Measurements from ENCODE around the gene ZPBP. TPM values are rescaled to one million over a fixed set of nuclear protein-coding genes. Genes with fewer than 3 reads are reported as not detected.

ZPBP gene
- total and polyA plus RNA-seq, 4 donors: 0.05 to 0.17 (median 0.14) TPM; not detected in 1

DNA sequence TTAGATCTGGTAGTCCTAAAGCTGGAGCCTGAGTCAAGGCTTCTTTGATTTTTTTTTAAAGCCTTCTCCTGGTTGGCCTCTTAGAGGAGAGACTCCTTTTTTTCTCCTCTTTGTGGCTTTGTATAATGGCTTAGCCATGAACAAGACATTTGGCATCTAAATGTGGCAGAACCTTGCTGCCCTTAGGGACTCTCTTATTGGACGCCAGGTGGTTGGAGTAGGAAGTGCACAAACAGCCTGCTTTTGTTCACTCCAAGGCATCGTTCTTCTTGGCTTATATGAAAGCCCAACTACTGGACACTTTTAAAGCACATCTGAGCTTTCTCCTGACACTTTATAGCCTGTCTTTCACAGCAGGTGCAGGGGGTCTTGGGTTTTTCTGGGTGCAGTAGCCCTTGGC lies 25.0 kb downstream of the ZPBP start:
- Histone ChIP-seq H3K4me1 (ENCODE audit: control insufficient read depth in 4 of 4, insufficient read depth in 4 of 4, low read length in 3 of 4) (peaks cover 0 to 17% (median 9%) of the 10 kb centered on the region in 4 donors), H3K9me3 (ENCODE audit: control insufficient read depth in 4 of 4, low read length in 3 of 4) (no peaks in the 10 kb centered on the region), H3K9ac (ENCODE audit: low read depth in 1 of 2, low read length in 2 of 2) (peak overlapping the region in 1 of 2 donors; percentile 18), H3K4me3 (ENCODE audit: low read depth in 1 of 3, low read length in 3 of 3) (no peak overlapping the region), H3K36me3 (ENCODE audit: control insufficient read depth in 4 of 4, insufficient read depth in 3 of 4, low read depth in 1 of 4, low read length in 3 of 4) (no peaks in the 10 kb centered on the region), H3K27ac (ENCODE audit: low read depth in 1 of 2, low read length in 2 of 2) (no peak overlapping the region), H3K27me3 (ENCODE audit: control insufficient read depth in 4 of 4, insufficient read depth in 4 of 4, low read length in 3 of 4) (no peaks in the 10 kb centered on the region)
- no peak for DNase-seq (ENCODE audit: low spot score)
- TF ChIP-seq HNF4G (IDR thresholded peaks at IDR 0.05) (no peak), SP1 (IDR thresholded peaks at IDR 0.05) (no peak), FOXA1 (IDR thresholded peaks at IDR 0.05) (no peak), JUND (IDR thresholded peaks at IDR 0.05) (no peak), FOXA2 (IDR thresholded peaks at IDR 0.05) (no peak), NR2F2 (IDR thresholded peaks at IDR 0.05) (no peak), HNF4A (conservative IDR thresholded peaks at IDR 0.05) (no peak), RAD21 (IDR thresholded peaks at IDR 0.05) (peak in 1 of 2 donors; percentile 7)
- TF ChIP-seq, protein P1, sequence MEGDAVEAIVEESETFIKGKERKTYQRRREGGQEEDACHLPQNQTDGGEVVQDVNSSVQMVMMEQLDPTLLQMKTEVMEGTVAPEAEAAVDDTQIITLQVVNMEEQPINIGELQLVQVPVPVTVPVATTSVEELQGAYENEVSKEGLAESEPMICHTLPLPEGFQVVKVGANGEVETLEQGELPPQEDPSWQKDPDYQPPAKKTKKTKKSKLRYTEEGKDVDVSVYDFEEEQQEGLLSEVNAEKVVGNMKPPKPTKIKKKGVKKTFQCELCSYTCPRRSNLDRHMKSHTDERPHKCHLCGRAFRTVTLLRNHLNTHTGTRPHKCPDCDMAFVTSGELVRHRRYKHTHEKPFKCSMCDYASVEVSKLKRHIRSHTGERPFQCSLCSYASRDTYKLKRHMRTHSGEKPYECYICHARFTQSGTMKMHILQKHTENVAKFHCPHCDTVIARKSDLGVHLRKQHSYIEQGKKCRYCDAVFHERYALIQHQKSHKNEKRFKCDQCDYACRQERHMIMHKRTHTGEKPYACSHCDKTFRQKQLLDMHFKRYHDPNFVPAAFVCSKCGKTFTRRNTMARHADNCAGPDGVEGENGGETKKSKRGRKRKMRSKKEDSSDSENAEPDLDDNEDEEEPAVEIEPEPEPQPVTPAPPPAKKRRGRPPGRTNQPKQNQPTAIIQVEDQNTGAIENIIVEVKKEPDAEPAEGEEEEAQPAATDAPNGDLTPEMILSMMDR (IDR thresholded peaks at IDR 0.05; ENCODE audit: low read depth, low read length, missing input control): peak; percentile 46
- WGBS: 19% methylated on average over 2 of the region's 2 CpGs

DNA sequence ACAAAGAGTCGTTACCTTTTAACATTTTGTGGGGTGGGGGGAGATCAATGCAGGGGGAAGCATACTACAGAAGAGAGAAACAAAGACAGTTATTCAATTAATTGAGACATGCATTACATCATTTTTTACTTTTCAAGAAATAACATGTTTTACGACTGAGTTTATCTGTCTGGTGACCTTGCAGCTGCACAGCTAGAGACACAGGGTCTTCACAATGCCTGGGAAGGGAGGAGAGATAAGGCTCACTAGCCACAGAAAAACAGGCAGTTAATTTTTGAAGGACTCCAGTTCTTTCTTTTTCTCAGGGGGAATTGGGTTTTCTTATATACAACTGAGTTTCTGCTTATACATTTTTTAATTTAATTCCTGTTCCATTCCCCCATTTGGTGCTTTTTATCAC lies 30.1 kb downstream of the ZPBP start:
- H3K9me3 ChIP-seq (ENCODE audit: control insufficient read depth in 4 of 4, low read length in 3 of 4): no peaks in the 10 kb centered on the region
- TF ChIP-seq, protein P1 (IDR thresholded peaks at IDR 0.05; ENCODE audit: low read depth, low read length, missing input control): no peak
- TF ChIP-seq HNF4A (conservative IDR thresholded peaks at IDR 0.05) (no peak), JUND (IDR thresholded peaks at IDR 0.05) (no peak), YY1 (IDR thresholded peaks at IDR 0.05) (no peak), RXRA (IDR thresholded peaks at IDR 0.05) (no peak), HNF4G (IDR thresholded peaks at IDR 0.05) (no peak), FOXA1 (IDR thresholded peaks at IDR 0.05) (no peak), EGR1 (IDR thresholded peaks at IDR 0.05; ENCODE audit: low read depth in 2 of 2) (no peak), FOXA2 (IDR thresholded peaks at IDR 0.05) (no peak), SP1 (IDR thresholded peaks at IDR 0.05) (no peak), NR2F2 (IDR thresholded peaks at IDR 0.05) (no peak), TAF1 (conservative IDR thresholded peaks at IDR 0.05) (no peak)
- TF ChIP-seq, protein P2, sequence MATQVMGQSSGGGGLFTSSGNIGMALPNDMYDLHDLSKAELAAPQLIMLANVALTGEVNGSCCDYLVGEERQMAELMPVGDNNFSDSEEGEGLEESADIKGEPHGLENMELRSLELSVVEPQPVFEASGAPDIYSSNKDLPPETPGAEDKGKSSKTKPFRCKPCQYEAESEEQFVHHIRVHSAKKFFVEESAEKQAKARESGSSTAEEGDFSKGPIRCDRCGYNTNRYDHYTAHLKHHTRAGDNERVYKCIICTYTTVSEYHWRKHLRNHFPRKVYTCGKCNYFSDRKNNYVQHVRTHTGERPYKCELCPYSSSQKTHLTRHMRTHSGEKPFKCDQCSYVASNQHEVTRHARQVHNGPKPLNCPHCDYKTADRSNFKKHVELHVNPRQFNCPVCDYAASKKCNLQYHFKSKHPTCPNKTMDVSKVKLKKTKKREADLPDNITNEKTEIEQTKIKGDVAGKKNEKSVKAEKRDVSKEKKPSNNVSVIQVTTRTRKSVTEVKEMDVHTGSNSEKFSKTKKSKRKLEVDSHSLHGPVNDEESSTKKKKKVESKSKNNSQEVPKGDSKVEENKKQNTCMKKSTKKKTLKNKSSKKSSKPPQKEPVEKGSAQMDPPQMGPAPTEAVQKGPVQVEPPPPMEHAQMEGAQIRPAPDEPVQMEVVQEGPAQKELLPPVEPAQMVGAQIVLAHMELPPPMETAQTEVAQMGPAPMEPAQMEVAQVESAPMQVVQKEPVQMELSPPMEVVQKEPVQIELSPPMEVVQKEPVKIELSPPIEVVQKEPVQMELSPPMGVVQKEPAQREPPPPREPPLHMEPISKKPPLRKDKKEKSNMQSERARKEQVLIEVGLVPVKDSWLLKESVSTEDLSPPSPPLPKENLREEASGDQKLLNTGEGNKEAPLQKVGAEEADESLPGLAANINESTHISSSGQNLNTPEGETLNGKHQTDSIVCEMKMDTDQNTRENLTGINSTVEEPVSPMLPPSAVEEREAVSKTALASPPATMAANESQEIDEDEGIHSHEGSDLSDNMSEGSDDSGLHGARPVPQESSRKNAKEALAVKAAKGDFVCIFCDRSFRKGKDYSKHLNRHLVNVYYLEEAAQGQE (IDR thresholded peaks at IDR 0.05): no peak
- TF ChIP-seq, protein P3, sequence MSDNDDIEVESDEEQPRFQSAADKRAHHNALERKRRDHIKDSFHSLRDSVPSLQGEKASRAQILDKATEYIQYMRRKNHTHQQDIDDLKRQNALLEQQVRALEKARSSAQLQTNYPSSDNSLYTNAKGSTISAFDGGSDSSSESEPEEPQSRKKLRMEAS (IDR thresholded peaks at IDR 0.05): no peak
- TF ChIP-seq, protein P4, sequence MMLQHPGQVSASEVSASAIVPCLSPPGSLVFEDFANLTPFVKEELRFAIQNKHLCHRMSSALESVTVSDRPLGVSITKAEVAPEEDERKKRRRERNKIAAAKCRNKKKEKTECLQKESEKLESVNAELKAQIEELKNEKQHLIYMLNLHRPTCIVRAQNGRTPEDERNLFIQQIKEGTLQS (IDR thresholded peaks at IDR 0.05): no peak
- TF ChIP-seq, protein P5, sequence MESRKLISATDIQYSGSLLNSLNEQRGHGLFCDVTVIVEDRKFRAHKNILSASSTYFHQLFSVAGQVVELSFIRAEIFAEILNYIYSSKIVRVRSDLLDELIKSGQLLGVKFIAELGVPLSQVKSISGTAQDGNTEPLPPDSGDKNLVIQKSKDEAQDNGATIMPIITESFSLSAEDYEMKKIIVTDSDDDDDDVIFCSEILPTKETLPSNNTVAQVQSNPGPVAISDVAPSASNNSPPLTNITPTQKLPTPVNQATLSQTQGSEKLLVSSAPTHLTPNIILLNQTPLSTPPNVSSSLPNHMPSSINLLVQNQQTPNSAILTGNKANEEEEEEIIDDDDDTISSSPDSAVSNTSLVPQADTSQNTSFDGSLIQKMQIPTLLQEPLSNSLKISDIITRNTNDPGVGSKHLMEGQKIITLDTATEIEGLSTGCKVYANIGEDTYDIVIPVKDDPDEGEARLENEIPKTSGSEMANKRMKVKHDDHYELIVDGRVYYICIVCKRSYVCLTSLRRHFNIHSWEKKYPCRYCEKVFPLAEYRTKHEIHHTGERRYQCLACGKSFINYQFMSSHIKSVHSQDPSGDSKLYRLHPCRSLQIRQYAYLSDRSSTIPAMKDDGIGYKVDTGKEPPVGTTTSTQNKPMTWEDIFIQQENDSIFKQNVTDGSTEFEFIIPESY (IDR thresholded peaks at IDR 0.05): no peak
- WGBS: 62% methylated on average over 2 of the region's 2 CpGs
- H3K36me3 ChIP-seq (ENCODE audit: control insufficient read depth in 4 of 4, insufficient read depth in 3 of 4, low read depth in 1 of 4, low read length in 3 of 4): no peaks in the 10 kb centered on the region
- H3K4me1 ChIP-seq (ENCODE audit: control insufficient read depth in 4 of 4, insufficient read depth in 4 of 4, low read length in 3 of 4): peaks cover 0 to under 1% (median 0%) of the 10 kb centered on the region in 4 donors
- peaks cover 0 to 3% (median 0%) of the 10 kb centered on the region in 4 donors for H3K27me3 ChIP-seq (ENCODE audit: control insufficient read depth in 4 of 4, insufficient read depth in 4 of 4, low read length in 3 of 4)
- no peak overlapping the region for H3K27ac ChIP-seq (ENCODE audit: low read depth in 1 of 2, low read length in 2 of 2)
- H3K9ac ChIP-seq (ENCODE audit: low read depth in 1 of 2, low read length in 2 of 2): no peak overlapping the region
- H3K4me3 ChIP-seq (ENCODE audit: low read depth in 1 of 3, low read length in 3 of 3): no peak overlapping the region
- DNase-seq (ENCODE audit: low spot score): no peak

Data from liver (tissue), 9 donors.